ENCODE data around the gene TSPAN8. TPM values are rescaled to one million over a fixed set of nuclear protein-coding genes. Genes with fewer than 3 reads are reported as not detected.

The TSPAN8 gene
- total and polyA plus RNA-seq, 2 donors (not counting 1 experiment from before 2014, with no cell fraction given) = 0.17 TPM; not detected in 1

DNA sequence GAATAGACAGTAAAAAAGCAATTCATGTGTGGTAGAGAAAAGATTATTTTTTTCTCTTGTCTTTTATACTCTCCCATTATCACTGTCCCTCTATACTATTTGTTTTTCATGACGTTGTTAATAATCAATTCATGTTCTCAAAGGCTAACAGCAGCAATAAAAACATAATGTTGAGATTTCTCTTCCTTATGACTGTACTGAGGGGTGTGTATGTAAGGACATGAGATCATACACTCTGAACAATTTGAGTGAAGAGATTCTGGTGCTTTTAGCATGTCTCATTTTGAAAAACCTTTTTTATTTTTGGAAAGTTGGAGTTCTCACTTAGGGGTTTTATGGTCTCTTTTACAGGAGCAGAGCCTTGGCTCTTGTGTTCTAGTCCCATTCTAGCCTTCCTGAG, 3.8 kb upstream of the TSPAN8 start:
- Histone ChIP-seq H4K20me1 (ENCODE audit: control insufficient read depth, extremely low read depth, insufficient read depth, low read length) (no peaks in the 10 kb centered on the region), H3K27me3 (ENCODE audit: control insufficient read depth, insufficient read depth, low read length) (no peaks in the 10 kb centered on the region), H3K9ac (ENCODE audit: insufficient read depth, low read length) (no peak overlapping the region), H3K4me3 (replicated peaks in 1 of 4; ENCODE audit: control extremely low read depth in 1 of 4, insufficient read depth in 1 of 4, low read depth in 3 of 4, low read length in 4 of 4) (no peak overlapping the region), H3K27ac (ENCODE audit: insufficient read depth, low read length) (no peak overlapping the region), H2AFZ (ENCODE audit: low read length) (no peak overlapping the region), H3K4me1 (ENCODE audit: control insufficient read depth, extremely low read depth, insufficient read depth, low read length) (no peaks in the 10 kb centered on the region), H3K36me3 (ENCODE audit: control insufficient read depth, insufficient read depth, low read length) (no peaks in the 10 kb centered on the region), H3K4me2 (ENCODE audit: extremely low read depth, insufficient read depth, low read length) (no peak overlapping the region), H3K9me3 (ENCODE audit: control insufficient read depth, insufficient read depth, low read depth, low read length) (no peaks in the 10 kb centered on the region), H3K79me2 (ENCODE audit: control insufficient read depth, insufficient read depth, low read length) (no peaks in the 10 kb centered on the region)
- TF ChIP-seq, protein P1, sequence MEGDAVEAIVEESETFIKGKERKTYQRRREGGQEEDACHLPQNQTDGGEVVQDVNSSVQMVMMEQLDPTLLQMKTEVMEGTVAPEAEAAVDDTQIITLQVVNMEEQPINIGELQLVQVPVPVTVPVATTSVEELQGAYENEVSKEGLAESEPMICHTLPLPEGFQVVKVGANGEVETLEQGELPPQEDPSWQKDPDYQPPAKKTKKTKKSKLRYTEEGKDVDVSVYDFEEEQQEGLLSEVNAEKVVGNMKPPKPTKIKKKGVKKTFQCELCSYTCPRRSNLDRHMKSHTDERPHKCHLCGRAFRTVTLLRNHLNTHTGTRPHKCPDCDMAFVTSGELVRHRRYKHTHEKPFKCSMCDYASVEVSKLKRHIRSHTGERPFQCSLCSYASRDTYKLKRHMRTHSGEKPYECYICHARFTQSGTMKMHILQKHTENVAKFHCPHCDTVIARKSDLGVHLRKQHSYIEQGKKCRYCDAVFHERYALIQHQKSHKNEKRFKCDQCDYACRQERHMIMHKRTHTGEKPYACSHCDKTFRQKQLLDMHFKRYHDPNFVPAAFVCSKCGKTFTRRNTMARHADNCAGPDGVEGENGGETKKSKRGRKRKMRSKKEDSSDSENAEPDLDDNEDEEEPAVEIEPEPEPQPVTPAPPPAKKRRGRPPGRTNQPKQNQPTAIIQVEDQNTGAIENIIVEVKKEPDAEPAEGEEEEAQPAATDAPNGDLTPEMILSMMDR (conservative IDR thresholded peaks at IDR 0.05 in 1 of 2, IDR thresholded peaks at IDR 0.05 in 1 of 2; ENCODE audit: low read depth in 1 of 2, low read length in 2 of 2) = no peak
- no peak for TF ChIP-seq EZH2 (IDR thresholded peaks at IDR 0.05; ENCODE audit: low read length, missing control alignments)
- no peak for DNase-seq (ENCODE audit: low read depth in 2 of 2)

DNA sequence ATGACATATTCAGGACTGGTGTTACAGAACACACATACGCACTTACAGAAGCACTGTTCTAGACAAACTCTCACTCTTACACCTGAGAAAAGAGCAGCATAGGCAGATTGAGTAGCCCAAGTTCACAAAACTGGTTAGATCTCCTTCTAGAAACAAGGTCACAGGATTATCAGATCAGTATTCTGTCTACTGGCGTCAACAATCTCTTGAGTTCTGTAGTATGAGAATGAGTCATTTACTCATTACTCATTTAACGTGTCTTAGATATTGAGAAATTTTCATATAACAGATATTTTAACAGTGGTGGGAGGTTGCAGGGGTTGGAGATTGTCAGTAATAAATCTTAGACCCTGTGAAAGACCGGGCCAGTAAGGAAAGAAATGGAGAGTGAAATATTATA, 2.8 kb upstream of the TSPAN8 start:
- Histone ChIP-seq H3K9me3 (ENCODE audit: control insufficient read depth, insufficient read depth, low read depth, low read length) (no peaks in the 10 kb centered on the region), H3K79me2 (ENCODE audit: control insufficient read depth, insufficient read depth, low read length) (no peaks in the 10 kb centered on the region), H3K36me3 (ENCODE audit: control insufficient read depth, insufficient read depth, low read length) (no peaks in the 10 kb centered on the region), H3K27ac (ENCODE audit: insufficient read depth, low read length) (no peak overlapping the region), H3K4me2 (ENCODE audit: extremely low read depth, insufficient read depth, low read length) (no peak overlapping the region), H3K9ac (ENCODE audit: insufficient read depth, low read length) (no peak overlapping the region), H3K4me1 (ENCODE audit: control insufficient read depth, extremely low read depth, insufficient read depth, low read length) (no peaks in the 10 kb centered on the region), H2AFZ (ENCODE audit: low read length) (no peak overlapping the region), H4K20me1 (ENCODE audit: control insufficient read depth, extremely low read depth, insufficient read depth, low read length) (no peaks in the 10 kb centered on the region), H3K4me3 (replicated peaks in 1 of 4; ENCODE audit: control extremely low read depth in 1 of 4, insufficient read depth in 1 of 4, low read depth in 3 of 4, low read length in 4 of 4) (no peak overlapping the region), H3K27me3 (ENCODE audit: control insufficient read depth, insufficient read depth, low read length) (no peaks in the 10 kb centered on the region)
- peak in 1 of 2 donors; percentile 17 for DNase-seq (ENCODE audit: low read depth in 2 of 2)
- TF ChIP-seq, protein P1 (conservative IDR thresholded peaks at IDR 0.05 in 1 of 2, IDR thresholded peaks at IDR 0.05 in 1 of 2; ENCODE audit: low read depth in 1 of 2, low read length in 2 of 2) = no peak
- TF ChIP-seq EZH2 (IDR thresholded peaks at IDR 0.05; ENCODE audit: low read length, missing control alignments) = no peak

DNA sequence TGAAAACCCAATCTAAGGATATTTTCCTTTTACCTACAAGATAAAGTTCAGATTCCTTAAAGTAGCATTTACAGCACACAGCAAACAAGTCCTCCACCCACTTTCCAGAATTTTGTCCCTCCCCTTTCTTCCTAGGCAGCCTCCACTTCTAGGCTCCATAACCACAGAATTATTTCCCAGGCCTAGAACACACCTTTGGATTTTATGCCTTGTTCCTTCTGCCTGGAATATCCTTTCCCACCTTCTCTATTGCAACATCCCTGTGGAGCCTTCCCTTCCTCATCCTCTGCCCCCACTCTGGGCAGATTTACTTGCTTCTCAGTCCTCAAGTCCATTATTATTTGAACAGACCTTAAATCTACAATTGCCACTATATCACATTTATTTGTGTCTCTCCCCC, 2.1 kb upstream of the TSPAN8 start:
- TF ChIP-seq, protein P1 (conservative IDR thresholded peaks at IDR 0.05 in 1 of 2, IDR thresholded peaks at IDR 0.05 in 1 of 2; ENCODE audit: low read depth in 1 of 2, low read length in 2 of 2) = no peak
- TF ChIP-seq EZH2 (IDR thresholded peaks at IDR 0.05; ENCODE audit: low read length, missing control alignments) = no peak
- Histone ChIP-seq H3K27ac (ENCODE audit: insufficient read depth, low read length) (no peak overlapping the region), H3K9me3 (ENCODE audit: control insufficient read depth, insufficient read depth, low read depth, low read length) (no peaks in the 10 kb centered on the region), H3K36me3 (ENCODE audit: control insufficient read depth, insufficient read depth, low read length) (no peaks in the 10 kb centered on the region), H3K4me2 (ENCODE audit: extremely low read depth, insufficient read depth, low read length) (no peak overlapping the region), H3K9ac (ENCODE audit: insufficient read depth, low read length) (no peak overlapping the region), H4K20me1 (ENCODE audit: control insufficient read depth, extremely low read depth, insufficient read depth, low read length) (no peaks in the 10 kb centered on the region), H3K27me3 (ENCODE audit: control insufficient read depth, insufficient read depth, low read length) (no peaks in the 10 kb centered on the region), H3K4me3 (replicated peaks in 1 of 4; ENCODE audit: control extremely low read depth in 1 of 4, insufficient read depth in 1 of 4, low read depth in 3 of 4, low read length in 4 of 4) (no peak overlapping the region), H2AFZ (ENCODE audit: low read length) (no peak overlapping the region), H3K79me2 (ENCODE audit: control insufficient read depth, insufficient read depth, low read length) (no peaks in the 10 kb centered on the region), H3K4me1 (ENCODE audit: control insufficient read depth, extremely low read depth, insufficient read depth, low read length) (no peaks in the 10 kb centered on the region)
- no peak for DNase-seq (ENCODE audit: low read depth in 2 of 2)
